ENCODE measurements around the gene PTOV1. TPM values are rescaled to one million over a fixed set of nuclear protein-coding genes. Genes with fewer than 3 reads are reported as not detected.

PTOV1 gene
- total RNA-seq, 1 experiment from 2014 or later: 331 TPM

- no peak for DNase-seq (ENCODE audit: low spot score)
- H3K36me3 ChIP-seq (ENCODE audit: insufficient read depth, low read length, poor library complexity, severe bottlenecking): peaks cover 77% of the 10 kb centered on the region
- POLR2A ChIA-PET (ENCODE audit: low non-redundant PET): no interaction called here
Measured at GRCh38 chr19:49837425-49837824, 13.5 kb upstream of the PTOV1 start.

GRCh38 chr19:49838885-49839588 lies 11.9 kb upstream of the PTOV1 start:
- no peak for DNase-seq (ENCODE audit: low spot score)
- no peak overlapping the region for H3K4me3 ChIP-seq (ENCODE audit: low read depth, low read length, poor library complexity, severe bottlenecking)
- POLR2A ChIA-PET (ENCODE audit: low non-redundant PET): no interaction called here
- H3K36me3 ChIP-seq (ENCODE audit: insufficient read depth, low read length, poor library complexity, severe bottlenecking): peaks cover 64% of the 10 kb centered on the region
- CTCF ChIA-PET: no interaction called here
- no peak overlapping the region for H3K27ac ChIP-seq (ENCODE audit: low read depth, low read length, poor library complexity, severe bottlenecking)
- H3K4me1 ChIP-seq (ENCODE audit: insufficient read depth, low read length, poor library complexity, severe bottlenecking): no peaks in the 10 kb centered on the region
- H3K27me3 ChIP-seq (replicated peaks; ENCODE audit: insufficient read depth, low read depth, low read length, poor library complexity): no peaks in the 10 kb centered on the region
- no peaks in the 10 kb centered on the region for H3K9me3 ChIP-seq (ENCODE audit: low read depth, low read length, poor library complexity, severe bottlenecking)
- TF ChIP-seq CTCF (conservative IDR thresholded peaks at IDR 0.05; ENCODE audit: low read depth, low read length): no peak
- no peak for TF ChIP-seq EZH2 (IDR thresholded peaks at IDR 0.05; ENCODE audit: borderline replicate concordance, low read depth, low read length, poor library complexity, severe bottlenecking)
- TSS peak; percentile 43 for BruUV-seq (replicated peaks)
- intact Hi-C loops (cut with micrococcal nuclease; ENCODE audit: unreplicated experiment): no loop called here

More at GRCh38 chr19:49837425-49837824, 13.5 kb upstream of the PTOV1 start:
- H3K4me1 ChIP-seq (ENCODE audit: insufficient read depth, low read length, poor library complexity, severe bottlenecking): no peaks in the 10 kb centered on the region
- no TSS peak for BruUV-seq (replicated peaks)
- no peaks in the 10 kb centered on the region for H3K27me3 ChIP-seq (replicated peaks; ENCODE audit: insufficient read depth, low read depth, low read length, poor library complexity)
- no peak overlapping the region for H3K4me3 ChIP-seq (ENCODE audit: low read depth, low read length, poor library complexity, severe bottlenecking)
- H3K27ac ChIP-seq (ENCODE audit: low read depth, low read length, poor library complexity, severe bottlenecking): no peak overlapping the region
- TF ChIP-seq EZH2 (IDR thresholded peaks at IDR 0.05; ENCODE audit: borderline replicate concordance, low read depth, low read length, poor library complexity, severe bottlenecking) (no peak), CTCF (conservative IDR thresholded peaks at IDR 0.05; ENCODE audit: low read depth, low read length) (no peak)
- CTCF ChIA-PET: no interaction called here
- H3K9me3 ChIP-seq (ENCODE audit: low read depth, low read length, poor library complexity, severe bottlenecking): no peaks in the 10 kb centered on the region
- intact Hi-C loops (cut with micrococcal nuclease; ENCODE audit: unreplicated experiment): no loop called here

GRCh38 chr19:49839713-49840112 lies 11.2 kb upstream of the PTOV1 start:
- Histone ChIP-seq H3K4me1 (ENCODE audit: insufficient read depth, low read length, poor library complexity, severe bottlenecking) (no peaks in the 10 kb centered on the region), H3K36me3 (ENCODE audit: insufficient read depth, low read length, poor library complexity, severe bottlenecking) (peaks cover 62% of the 10 kb centered on the region), H3K9me3 (ENCODE audit: low read depth, low read length, poor library complexity, severe bottlenecking) (no peaks in the 10 kb centered on the region), H3K27ac (ENCODE audit: low read depth, low read length, poor library complexity, severe bottlenecking) (no peak overlapping the region), H3K27me3 (replicated peaks; ENCODE audit: insufficient read depth, low read depth, low read length, poor library complexity) (no peaks in the 10 kb centered on the region), H3K4me3 (ENCODE audit: low read depth, low read length, poor library complexity, severe bottlenecking) (no peak overlapping the region)
- no peak for DNase-seq (ENCODE audit: low spot score)
- no TSS peak for BruUV-seq (replicated peaks)
- TF ChIP-seq EZH2 (IDR thresholded peaks at IDR 0.05; ENCODE audit: borderline replicate concordance, low read depth, low read length, poor library complexity, severe bottlenecking): no peak
- TF ChIP-seq CTCF (conservative IDR thresholded peaks at IDR 0.05; ENCODE audit: low read depth, low read length): no peak
- POLR2A ChIA-PET (ENCODE audit: low non-redundant PET): no interaction called here
- CTCF ChIA-PET: no interaction called here
- intact Hi-C loops (cut with micrococcal nuclease; ENCODE audit: unreplicated experiment): no loop called here
